GM10266 (cell line): ENCODE measurements around the gene NMRK2.
"Not testable (repeated sequence)": the region's sequence is repeated elsewhere in the genome, so short reads cannot be mapped to it uniquely, and the experiment has no call there.

Experiments used
- DNase-seq: peaks from one replicate; pipeline ENCODE4 v3.0.0; 2012; ENCODE audit errors: extremely low spot score
- CTCF ChIP-seq: IDR thresholded peaks from 2 replicates; pipeline ENCODE4 v1.5.1; 2012; ENCODE audit warnings: mild to moderate bottlenecking, low read depth; ENCODE audit not compliant: control insufficient read depth, insufficient read depth; ENCODE audit errors: missing control alignments

Gene NMRK2

GRCh38 chr19:3914199-3914598 is 18.7 kb upstream of the NMRK2 start:
- TF ChIP-seq CTCF = no peak
- DNase-seq = no peak

- TF ChIP-seq CTCF = no peak
- DNase-seq = no peak
Measured at GRCh38 chr19:3916033-3916432, 16.8 kb upstream of the NMRK2 start.

- DNase-seq = no peak
- TF ChIP-seq CTCF = no peak
Measured at GRCh38 chr19:3919793-3920192, 13.1 kb upstream of the NMRK2 start.

- no peak for TF ChIP-seq CTCF
- DNase-seq = no peak
Measured at GRCh38 chr19:3923096-3923758, 9.6 kb upstream of the NMRK2 start.

- DNase-seq = no peak
- TF ChIP-seq CTCF = no peak
Measured at GRCh38 chr19:3923912-3924311, 9.0 kb upstream of the NMRK2 start.

GRCh38 chr19:3931041-3931440 is 1.8 kb upstream of the NMRK2 start:
- no peak for DNase-seq
- no peak for TF ChIP-seq CTCF

- TF ChIP-seq CTCF = no peak
- no peak for DNase-seq
Measured at GRCh38 chr19:3936506-3937442, 3.9 kb downstream of the NMRK2 start.

GRCh38 chr19:3938300-3938950 is 5.6 kb downstream of the NMRK2 start:
- not testable (repeated sequence) for DNase-seq
